ENCODE results near the gene KHDC1. TPM values are rescaled to one million over a fixed set of nuclear protein-coding genes. Genes with fewer than 3 reads are reported as not detected.

Gene KHDC1
- total and polyA plus RNA-seq, 2 of the 4 experiments (the other 2 are of a cell fraction): 1.6 to 5.5 TPM

GRCh38 chr6:73242001-73242400, 21.0 kb downstream of the KHDC1 start:
- Histone ChIP-seq H4K5ac (ENCODE audit: low read depth, low read length) (no peak overlapping the region), H3K27ac (ENCODE audit: insufficient read depth, low read length) (no peak overlapping the region), H3K36me3 (ENCODE audit: control insufficient read depth, insufficient read depth, low read length) (no peaks in the 10 kb centered on the region), H3K79me1 (ENCODE audit: low read depth in 1 of 2, low read length in 2 of 2) (no peaks in the 10 kb centered on the region), H3K4me3 (ENCODE audit: insufficient read depth, low read depth, low read length) (no peak overlapping the region), H4K20me1 (ENCODE audit: insufficient read depth, low read length) (no peaks in the 10 kb centered on the region), H3K9ac (ENCODE audit: low read depth, low read length) (no peak overlapping the region), H4K91ac (ENCODE audit: insufficient read depth, low read depth, low read length) (no peak overlapping the region), H3K18ac (ENCODE audit: low read depth, low read length) (no peak overlapping the region), H3K4ac (ENCODE audit: low read depth, low read length) (no peak overlapping the region), H2BK15ac (ENCODE audit: low read depth, low read length) (no peak overlapping the region), H3K56ac (ENCODE audit: extremely low read depth, insufficient read depth, low read length) (no peak overlapping the region), H4K8ac (ENCODE audit: low read depth in 2 of 2, low read length in 2 of 2) (no peak overlapping the region), H2BK120ac (ENCODE audit: low read depth, low read length) (no peak overlapping the region), H3K9me3 (ENCODE audit: control insufficient read depth, insufficient read depth, low read length) (no peaks in the 10 kb centered on the region), H2AK9ac (replicated peaks; ENCODE audit: low read depth, low read length, poor library complexity) (no peak overlapping the region), H2AFZ (replicated peaks; ENCODE audit: low read length, poor library complexity) (no peak overlapping the region), H3K14ac (replicated peaks; ENCODE audit: low read depth, low read length) (no peak overlapping the region), H3K9me1 (ENCODE audit: insufficient read depth, low read length) (no peaks in the 10 kb centered on the region), H3K27me3 (ENCODE audit: control insufficient read depth, insufficient read depth, low read length) (no peaks in the 10 kb centered on the region), H3K23ac (ENCODE audit: low read depth, low read length) (no peak overlapping the region), H3K4me1 (ENCODE audit: control insufficient read depth, insufficient read depth, low read length) (no peaks in the 10 kb centered on the region), H3K4me2 (ENCODE audit: low read depth, low read length) (no peak overlapping the region), H2BK5ac (ENCODE audit: low read depth, low read length, poor library complexity, severe bottlenecking) (no peak overlapping the region), H2BK20ac (ENCODE audit: low read depth, low read length) (no peak overlapping the region), H2AK5ac (ENCODE audit: low read depth, low read length) (no peak overlapping the region)
- dilution Hi-C loops (cut with HindIII; ENCODE audit: low sequenced_read_pairs, unreplicated experiment): no loop called here
- ChIA-PET CTCF (no interaction called here), POLR2A (ENCODE audit: unreplicated experiment) (no interaction called here)
- DNase-seq: no peak
- TF ChIP-seq NFE2L2 (IDR thresholded peaks at IDR 0.05; ENCODE audit: low read depth, low read length): no peak
- intact Hi-C loops (cut with micrococcal nuclease): no loop called here
- no peak for ATAC-seq (ENCODE audit: low read depth)
- no CpG with 5 or more reads among the region's 5 CpGs for WGBS, 2 experiments (ENCODE audit: extremely low coverage in 2 of 2, insufficient read length in 1 of 2)
- no TSS peak for BruUV-seq (replicated peaks)
- in situ Hi-C loops (cut with MboI; ENCODE audit: low sequenced_read_pairs): no loop called here
